GM12865 (cell line): ENCODE results near the gene C8B.
A peak's percentile ranks its signal among the peaks of the same experiment; 100 is the strongest.

Experiments used
- DNase-seq: peaks from one replicate; pipeline ENCODE4 v3.0.0; 2010; ENCODE audit warnings: low read depth
- H3K4me3 ChIP-seq: 2 replicates; pipeline ENCODE4 v1.5.1; 2011; ENCODE audit warnings: mild to moderate bottlenecking, low read depth, low read length, control low read depth
- TF ChIP-seq, protein P1 (sequence below): IDR thresholded peaks from 2 replicates; pipeline ENCODE4 v1.5.1; 2011; ENCODE audit warnings: low read length, control low read depth, low read depth, inconsistent platforms; ENCODE audit not compliant: insufficient read depth; ENCODE audit errors: missing control alignments

The C8B gene

DNA sequence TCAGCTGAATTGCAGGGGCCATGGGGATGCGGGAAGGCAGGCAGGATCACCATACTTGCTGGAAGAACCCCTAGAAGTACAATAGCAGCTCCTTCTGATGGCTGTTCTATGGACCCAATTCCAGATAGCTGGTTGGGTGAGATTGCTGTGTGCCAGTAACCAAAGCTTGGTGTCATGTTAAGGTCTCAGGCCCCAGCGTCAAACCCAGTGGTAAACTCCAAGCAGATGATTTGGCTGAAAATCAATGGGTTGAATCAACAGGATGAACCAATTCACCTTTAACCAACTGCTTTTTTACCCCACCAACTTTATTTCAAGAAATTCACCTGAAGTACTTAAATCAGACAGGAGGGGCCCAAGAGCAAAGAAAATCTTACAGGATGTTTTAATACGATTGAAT is 37.8 kb downstream of the C8B start:
- TF ChIP-seq, protein P1, sequence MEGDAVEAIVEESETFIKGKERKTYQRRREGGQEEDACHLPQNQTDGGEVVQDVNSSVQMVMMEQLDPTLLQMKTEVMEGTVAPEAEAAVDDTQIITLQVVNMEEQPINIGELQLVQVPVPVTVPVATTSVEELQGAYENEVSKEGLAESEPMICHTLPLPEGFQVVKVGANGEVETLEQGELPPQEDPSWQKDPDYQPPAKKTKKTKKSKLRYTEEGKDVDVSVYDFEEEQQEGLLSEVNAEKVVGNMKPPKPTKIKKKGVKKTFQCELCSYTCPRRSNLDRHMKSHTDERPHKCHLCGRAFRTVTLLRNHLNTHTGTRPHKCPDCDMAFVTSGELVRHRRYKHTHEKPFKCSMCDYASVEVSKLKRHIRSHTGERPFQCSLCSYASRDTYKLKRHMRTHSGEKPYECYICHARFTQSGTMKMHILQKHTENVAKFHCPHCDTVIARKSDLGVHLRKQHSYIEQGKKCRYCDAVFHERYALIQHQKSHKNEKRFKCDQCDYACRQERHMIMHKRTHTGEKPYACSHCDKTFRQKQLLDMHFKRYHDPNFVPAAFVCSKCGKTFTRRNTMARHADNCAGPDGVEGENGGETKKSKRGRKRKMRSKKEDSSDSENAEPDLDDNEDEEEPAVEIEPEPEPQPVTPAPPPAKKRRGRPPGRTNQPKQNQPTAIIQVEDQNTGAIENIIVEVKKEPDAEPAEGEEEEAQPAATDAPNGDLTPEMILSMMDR: no peak
- no peak overlapping the region for H3K4me3 ChIP-seq
- no peak for DNase-seq

DNA sequence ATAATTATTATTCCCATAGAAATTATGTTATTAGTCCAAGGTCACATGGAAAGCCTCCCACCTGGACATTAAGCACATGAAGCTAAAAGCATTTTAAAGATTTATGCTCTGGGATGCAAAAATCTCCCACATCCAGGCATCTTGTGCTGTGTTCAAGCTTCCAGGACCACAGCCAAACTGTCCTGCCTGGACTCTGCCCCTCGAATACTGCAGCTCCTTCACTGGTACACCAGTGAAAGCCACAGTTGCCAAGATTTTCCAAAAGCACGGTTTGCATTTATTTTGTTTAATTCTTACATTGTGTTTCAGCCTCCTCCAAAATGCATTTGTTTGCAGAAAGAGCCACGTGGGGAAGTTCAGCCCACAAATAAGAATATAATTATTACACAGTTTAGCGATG is 38.6 kb downstream of the C8B start:
- no peak for DNase-seq
- no peak overlapping the region for H3K4me3 ChIP-seq
- TF ChIP-seq, protein P1: no peak

DNA sequence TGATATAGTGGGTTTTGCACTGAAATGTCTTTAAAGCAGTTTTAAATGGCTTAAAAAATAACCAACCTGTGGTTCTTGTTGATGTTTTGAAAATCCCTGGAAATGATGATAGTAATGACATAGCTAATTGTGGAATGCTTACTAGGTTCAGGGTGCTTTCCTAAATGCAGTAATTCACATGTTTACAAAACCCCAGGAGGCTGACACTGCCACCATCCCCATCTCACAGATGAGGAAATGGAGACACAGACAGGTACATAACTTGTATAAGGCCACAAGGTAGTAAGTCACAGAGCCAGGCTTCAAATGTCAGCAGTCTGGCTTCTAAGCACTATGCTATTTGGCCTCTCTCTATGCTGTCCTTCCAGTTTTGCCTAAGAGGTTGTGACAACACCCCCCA is 40.6 kb downstream of the C8B start:
- DNase-seq: no peak
- TF ChIP-seq, protein P1: no peak
- H3K4me3 ChIP-seq: no peak overlapping the region

DNA sequence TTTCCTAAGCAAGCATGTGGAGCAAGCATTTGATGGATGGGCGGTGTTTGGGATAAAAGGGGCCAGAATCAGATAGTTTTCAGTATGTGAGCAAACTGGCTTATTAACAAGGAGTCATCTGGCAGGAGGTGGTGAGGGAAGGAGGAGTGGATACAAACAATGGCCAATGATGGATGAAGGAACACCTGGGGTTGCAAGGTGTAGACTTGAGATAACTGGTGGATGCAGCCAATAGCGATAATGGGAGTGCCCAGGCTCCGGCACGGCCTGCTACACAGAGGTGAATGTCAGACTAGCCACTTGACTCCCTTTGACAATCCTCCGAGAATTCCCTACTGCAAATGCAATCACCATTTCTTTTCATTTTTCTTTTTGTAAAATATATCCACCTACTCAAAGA is 41.7 kb downstream of the C8B start:
- TF ChIP-seq, protein P1: no peak
- DNase-seq: no peak
- no peak overlapping the region for H3K4me3 ChIP-seq

DNA sequence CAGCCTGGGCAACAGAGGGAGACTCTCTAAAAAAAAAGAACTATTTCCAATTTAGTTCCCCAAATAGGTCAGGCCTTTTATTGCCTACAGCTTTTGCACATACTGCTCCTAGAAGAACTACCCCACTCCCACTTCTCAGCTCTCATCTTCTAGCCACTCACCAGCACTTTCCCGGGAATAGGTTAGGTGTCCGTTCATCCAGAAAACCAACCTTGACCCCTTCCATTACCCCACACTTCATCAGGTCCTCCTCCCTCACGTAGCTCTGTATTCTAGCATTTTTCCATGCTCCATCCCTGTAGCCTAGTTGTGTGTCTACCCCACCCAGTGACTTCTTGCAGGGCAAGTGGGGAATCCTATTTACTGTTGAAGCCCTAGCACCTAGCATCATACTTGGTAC is 42.6 kb downstream of the C8B start:
- no peak overlapping the region for H3K4me3 ChIP-seq
- TF ChIP-seq, protein P1: no peak
- no peak for DNase-seq

DNA sequence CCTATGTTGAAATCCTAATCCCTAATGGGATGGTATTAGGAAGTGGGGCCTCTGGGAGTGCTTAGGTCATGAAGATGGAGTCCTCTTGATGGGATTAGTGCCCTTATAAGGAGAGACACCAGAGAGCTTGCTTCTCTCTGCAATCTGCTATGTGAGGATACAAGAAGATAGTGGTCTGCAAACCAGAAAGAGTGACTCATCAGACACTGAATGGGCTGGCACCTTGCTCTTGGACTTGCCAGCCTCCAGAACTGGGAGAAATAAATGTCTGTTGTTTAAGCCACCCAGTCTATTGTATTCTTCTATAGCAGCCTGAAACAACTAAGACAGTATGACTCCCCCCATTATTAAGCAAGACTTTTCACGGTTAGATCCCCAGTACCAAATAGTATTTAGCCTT is 43.3 kb downstream of the C8B start:
- H3K4me3 ChIP-seq: no peak overlapping the region
- no peak for DNase-seq
- TF ChIP-seq, protein P1: no peak

DNA sequence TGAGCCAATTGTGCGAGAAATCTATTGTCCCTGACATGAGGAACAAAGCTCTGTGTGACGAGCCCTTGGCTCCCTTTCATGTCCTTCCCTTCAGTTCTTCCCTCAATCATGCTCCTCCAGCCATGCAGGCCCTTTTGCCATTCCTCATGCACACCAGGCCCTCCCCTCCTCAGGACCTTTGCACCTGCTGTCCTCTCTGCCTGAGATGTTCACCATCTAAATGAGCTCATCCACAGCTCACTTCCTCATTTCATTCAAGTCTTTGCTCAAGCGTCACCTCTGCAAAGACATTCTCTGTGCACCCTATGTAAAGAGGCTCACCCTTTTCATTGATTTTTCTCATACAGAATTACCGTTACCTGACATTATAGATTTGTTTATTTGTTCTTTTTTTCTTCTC is 43.7 kb downstream of the C8B start:
- H3K4me3 ChIP-seq: no peak overlapping the region
- peak; percentile 2 for DNase-seq
- TF ChIP-seq, protein P1: no peak
